Keratinocyte (primary cell): ENCODE results near the gene TRIM63. TPM values are rescaled to one million over a fixed set of nuclear protein-coding genes. Genes with fewer than 3 reads are reported as not detected.

Experiments used
- DNase-seq: peaks from one replicate; pipeline ENCODE4 v3.0.0-alpha.2; 2011; ENCODE audit warnings: low read depth, missing footprints, low spot score
- FAIRE-seq: peaks from 2 replicates; lab custom pipeline; 2011; peaks lifted over from hg19 to GRCh38; lab: Jason Lieb, UNC
- H2AFZ ChIP-seq: 2 replicates; pipeline ENCODE4 v1.6.0; 2012; ENCODE audit warnings: low read length, control low read depth, inconsistent platforms; ENCODE audit not compliant: control insufficient read depth
- H3K27ac ChIP-seq: 2 replicates; pipeline ENCODE4 v1.5.1; 2011; ENCODE audit warnings: low read length; ENCODE audit not compliant: control insufficient read depth, insufficient read depth
- H3K27me3 ChIP-seq: 3 replicates; pipeline ENCODE4 v1.6.0; 2011; ENCODE audit warnings: low read length; ENCODE audit not compliant: control insufficient read depth, insufficient read depth; ENCODE audit errors: extremely low read depth
- H3K36me3 ChIP-seq, 2 experiments: 2 replicates in 1 of 2; 3 replicates in 1 of 2; pipeline ENCODE4 v1.5.1; 2011; ENCODE audit warnings: low read length in 2 of 2, mild to moderate bottlenecking in 1 of 2; ENCODE audit not compliant: control insufficient read depth in 2 of 2, insufficient read depth in 2 of 2; ENCODE audit errors: extremely low read depth in 1 of 2
- H3K4me1 ChIP-seq: 3 replicates; pipeline ENCODE4 v1.5.1; 2011; ENCODE audit warnings: low read length; ENCODE audit not compliant: control insufficient read depth, insufficient read depth; ENCODE audit errors: extremely low read depth
- H3K4me2 ChIP-seq: 3 replicates; pipeline ENCODE4 v1.6.0; 2011; ENCODE audit warnings: low read depth, low read length; ENCODE audit not compliant: control insufficient read depth, insufficient read depth; ENCODE audit errors: extremely low read depth
- H3K4me3 ChIP-seq, 3 experiments: fragments of 200-600 bp in 1 of 3; sonication (generic) in 1 of 3; 2 replicates in 2 of 3; 3 replicates in 1 of 3; pipeline ENCODE4 v1.5.1; 2011 to 2016; ENCODE audit warnings: low read length in 3 of 3, mild to moderate bottlenecking in 3 of 3, control low read depth in 2 of 3, inconsistent platforms in 1 of 3, low read depth in 1 of 3, mixed read lengths in 1 of 3, mixed run types in 1 of 3, moderate library complexity in 1 of 3; ENCODE audit not compliant: control insufficient read depth in 2 of 3, insufficient read depth in 2 of 3; ENCODE audit errors: extremely low read depth in 1 of 3
- H3K79me2 ChIP-seq: 2 replicates; pipeline ENCODE4 v1.6.0; 2012; ENCODE audit warnings: low read length; ENCODE audit not compliant: control insufficient read depth, insufficient read depth
- H3K9ac ChIP-seq: 3 replicates; pipeline ENCODE4 v1.6.0; 2011; ENCODE audit warnings: low read length; ENCODE audit not compliant: control insufficient read depth, insufficient read depth; ENCODE audit errors: extremely low read depth
- H3K9me1 ChIP-seq: 3 replicates; pipeline ENCODE4 v1.6.0; 2011; ENCODE audit warnings: low read length; ENCODE audit not compliant: control insufficient read depth, insufficient read depth; ENCODE audit errors: extremely low read depth
- H3K9me3 ChIP-seq: 2 replicates; pipeline ENCODE4 v1.5.1; 2012; ENCODE audit warnings: low read depth, low read length; ENCODE audit not compliant: control insufficient read depth
- H4K20me1 ChIP-seq: 3 replicates; pipeline ENCODE4 v1.6.0; 2011; ENCODE audit warnings: low read length; ENCODE audit not compliant: control insufficient read depth, insufficient read depth; ENCODE audit errors: extremely low read depth
- CTCF ChIP-seq, 3 experiments: IDR thresholded peaks in 1 of 3; conservative IDR thresholded peaks in 1 of 3; optimal IDR thresholded peaks in 1 of 3; 2 replicates in 2 of 3; 3 replicates in 1 of 3; pipeline versions ENCODE3 to v1.5.1; 2011; ENCODE audit warnings: low read length in 3 of 3, mild to moderate bottlenecking in 3 of 3, moderate library complexity in 2 of 3, control low read depth in 1 of 3, inconsistent platforms in 1 of 3; ENCODE audit not compliant: insufficient read depth in 2 of 3; ENCODE audit errors: extremely low read depth in 1 of 3
- EZH2 ChIP-seq: IDR thresholded peaks from one replicate; pipeline ENCODE4 v1.6.1; 2012; ENCODE audit warnings: inconsistent platforms, mild to moderate bottlenecking, low read length, moderate library complexity
- dilution Hi-C: fragments of 300-500 bp; cut with MboI; formaldehyde crosslinking; loops from one replicate; pipeline ENCODE4 v1.7.0; 2020; ENCODE audit warnings: low sequenced_read_pairs; ENCODE audit not compliant: extremely low pct_ligation_motif_present
- polyA plus RNA-seq, 5 experiments: library from polyadenylated mRNA; depleted of rRNA in 3 of 5; stranded (reverse) in 3 of 5; stranded (forward) in 1 of 5; unstranded in 1 of 5; fragments of >200 nt; gene quantifications; 1 replicate in 1 of 5; 2 replicates in 3 of 5; 3 replicates in 1 of 5; pipeline versions ENCODE4 v1.2.1 to v1.2.3, GENCODE V29; 2011 to 2012; ENCODE audit warnings: missing spikeins in 2 of 5, low read depth in 1 of 5, low replicate concordance in 1 of 5

Gene TRIM63
- polyA plus RNA-seq, 1 donor (not counting 4 experiments of a cell fraction or from before 2014, with no cell fraction given) = not detected

GRCh38 chr1:26028490-26028980 is 38.9 kb downstream of the TRIM63 start:
- no peak for TF ChIP-seq EZH2
- TF ChIP-seq CTCF (optimal IDR thresholded peaks at IDR 0.05 in 1 of 3, IDR thresholded peaks at IDR 0.05 in 1 of 3, conservative IDR thresholded peaks at IDR 0.05 in 1 of 3; ENCODE audit: extremely low read depth in 1 of 3, insufficient read depth in 2 of 3, low read length in 3 of 3) = no peak
- Histone ChIP-seq H3K27me3 (no peaks in the 10 kb centered on the region), H3K9me3 (no peaks in the 10 kb centered on the region), H4K20me1 (no peaks in the 10 kb centered on the region), H3K27ac (no peak overlapping the region), H3K9me1 (no peaks in the 10 kb centered on the region), H3K36me3 (no peaks in the 10 kb centered on the region), H3K4me2 (no peak overlapping the region), H3K4me3 (no peak overlapping the region), H3K9ac (no peak overlapping the region), H3K79me2 (no peaks in the 10 kb centered on the region), H2AFZ (no peak overlapping the region), H3K4me1 (no peaks in the 10 kb centered on the region)
- dilution Hi-C loops = no loop called here
- DNase-seq (no peak), FAIRE-seq (no peak)

- FAIRE-seq = no peak
- Histone ChIP-seq H3K4me1 (no peaks in the 10 kb centered on the region), H3K9me3 (no peaks in the 10 kb centered on the region), H3K4me3 (no peak overlapping the region), H2AFZ (no peak overlapping the region), H3K36me3 (no peaks in the 10 kb centered on the region), H3K79me2 (no peaks in the 10 kb centered on the region), H3K9me1 (no peaks in the 10 kb centered on the region), H3K27ac (no peak overlapping the region), H3K4me2 (no peak overlapping the region), H4K20me1 (no peaks in the 10 kb centered on the region), H3K27me3 (no peaks in the 10 kb centered on the region), H3K9ac (no peak overlapping the region)
- no peak for TF ChIP-seq EZH2
- no peak for TF ChIP-seq CTCF (optimal IDR thresholded peaks at IDR 0.05 in 1 of 3, IDR thresholded peaks at IDR 0.05 in 1 of 3, conservative IDR thresholded peaks at IDR 0.05 in 1 of 3; ENCODE audit: extremely low read depth in 1 of 3, insufficient read depth in 2 of 3, low read length in 3 of 3)
- dilution Hi-C loops = no loop called here
- no peak for DNase-seq
Observed at GRCh38 chr1:26027716-26028489, 39.5 kb downstream of the TRIM63 start.
